Pancreas (tissue), 10 donors: ENCODE results near the gene CORO7. TPM values are rescaled to one million over a fixed set of nuclear protein-coding genes. Genes with fewer than 3 reads are reported as not detected.
"Not testable (repeated sequence)": the region's sequence is repeated elsewhere in the genome, so short reads cannot be mapped to it uniquely, and the experiment has no call there.

ENCODE experiments used
- ATAC-seq, 4 donors: fragments of 200-7000 bp; cut with Tn5 transposase; one replicate each; pipeline versions ENCODE4 v1.8.0 to v1.9.1; 2020; ENCODE audit warnings: mild to moderate bottlenecking in 4 of 4, moderate library complexity in 4 of 4
- DNase-seq, 6 donors: peaks; one replicate each; pipeline ENCODE4 v3.0.0-alpha.2; 2020
- FAIRE-seq: peaks from 2 replicates; lab custom pipeline; 2012; peaks lifted over from hg19 to GRCh38; lab: Jason Lieb, UNC
- H3K27ac ChIP-seq, 4 donors: fragments of 200-600 bp; sonication (generic); 1 replicate in 3 of 4; 2 replicates in 1 of 4; pipeline versions ENCODE4 v1.5.0 to v1.8.0; 2020
- H3K27me3 ChIP-seq, 4 donors: fragments of 200-600 bp; one replicate each; pipeline ENCODE4 v1.8.0; 2021
- H3K36me3 ChIP-seq, 3 donors: fragments of 200-600 bp; sonication (generic) in 1 of 3; one replicate each; pipeline versions ENCODE4 v1.5.0 to v1.8.0; 2020 to 2021
- H3K4me1 ChIP-seq, 3 donors: fragments of 200-600 bp; one replicate each; pipeline ENCODE4 v1.8.0; 2021
- H3K4me3 ChIP-seq, 4 donors: fragments of 200-600 bp; sonication (generic) in 2 of 4; one replicate each; pipeline versions ENCODE4 v1.5.0 to v1.8.0; 2020 to 2021
- H3K9me3 ChIP-seq, 4 donors: fragments of 200-600 bp; one replicate each; pipeline ENCODE4 v1.8.0; 2021
- WGBS, 2 donors: extraction: QIAGEN DNeasy Blood & Tissue Kit; methylation state at CpG; one replicate each; pipeline ENCODE4 v1.1.7; 2013; 5-methylcytosine and 5-hydroxymethylcytosine counted together
- intact Hi-C, 3 donors: fragments of 100-400 bp; cut with DNase I; formaldehyde crosslinking; loops; one replicate each; pipeline versions ENCODE4 v1.11.1 to v1.14.2; 2022
- polyA plus RNA-seq, 2 donors: library from polyadenylated mRNA; stranded (reverse); fragments of 200-250 nt; gene quantifications; one replicate each; pipeline ENCODE4 v1.2.3, GENCODE V29; 2013
- total RNA-seq, 6 donors: library from RNA; stranded (reverse); fragmentation: NEBNext Ultra II Directional in 4 of 6; extraction: Animal tissue kit (Norgen Biotek cat#: 25700) in 4 of 6; gene quantifications; one replicate each; pipeline versions ENCODE4 v1.2.1 to v1.2.4, GENCODE V29; 2021 to 2023
- TF ChIP-seq, protein P1 (sequence below), 4 donors: fragments of 200-600 bp; sonication (generic) in 3 of 4; IDR thresholded peaks; one replicate each; pipeline versions ENCODE4 v1.5.0 to v1.8.0; 2021; ENCODE audit warnings: antibody characterized with exemption in 4 of 4
- donor health status: healthy with polysubstance abuse.
- donor health status: DM: no; HTN: no; CAD: no; lungs with moderate emphysema.
- donor health status: DM: no; HTN: no; CAD: no.
- donor health status: control.
- donor health status: control.
- donor health status: Bipolar disorder and iron deficiency.
- donor health status: DM: yes; HTN: yes; CAD: no.
- donor health status: DM: no; HTN: no; CAD: no.
- donor health status: DM: no; HTN: no; CAD: no.
- donor health status: DM: yes; HTN: yes; CAD: no.

CORO7 gene
- total and polyA plus RNA-seq, 8 donors, result 8.4 to 29.6 (median 18.7) TPM

- H3K4me1 ChIP-seq, result peaks cover 9 to 34% (median 10%) of the 10 kb centered on the region in 3 donors
- TF ChIP-seq, protein P1, sequence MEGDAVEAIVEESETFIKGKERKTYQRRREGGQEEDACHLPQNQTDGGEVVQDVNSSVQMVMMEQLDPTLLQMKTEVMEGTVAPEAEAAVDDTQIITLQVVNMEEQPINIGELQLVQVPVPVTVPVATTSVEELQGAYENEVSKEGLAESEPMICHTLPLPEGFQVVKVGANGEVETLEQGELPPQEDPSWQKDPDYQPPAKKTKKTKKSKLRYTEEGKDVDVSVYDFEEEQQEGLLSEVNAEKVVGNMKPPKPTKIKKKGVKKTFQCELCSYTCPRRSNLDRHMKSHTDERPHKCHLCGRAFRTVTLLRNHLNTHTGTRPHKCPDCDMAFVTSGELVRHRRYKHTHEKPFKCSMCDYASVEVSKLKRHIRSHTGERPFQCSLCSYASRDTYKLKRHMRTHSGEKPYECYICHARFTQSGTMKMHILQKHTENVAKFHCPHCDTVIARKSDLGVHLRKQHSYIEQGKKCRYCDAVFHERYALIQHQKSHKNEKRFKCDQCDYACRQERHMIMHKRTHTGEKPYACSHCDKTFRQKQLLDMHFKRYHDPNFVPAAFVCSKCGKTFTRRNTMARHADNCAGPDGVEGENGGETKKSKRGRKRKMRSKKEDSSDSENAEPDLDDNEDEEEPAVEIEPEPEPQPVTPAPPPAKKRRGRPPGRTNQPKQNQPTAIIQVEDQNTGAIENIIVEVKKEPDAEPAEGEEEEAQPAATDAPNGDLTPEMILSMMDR (IDR thresholded peaks at IDR 0.05), result no peak
- DNase-seq (peak in 1 of 6 donors; percentile 50), FAIRE-seq (no peak), ATAC-seq (no peak)
- H3K4me3 ChIP-seq, result no peak overlapping the region
- H3K27ac ChIP-seq, result no peak overlapping the region
- no peaks in the 10 kb centered on the region for H3K27me3 ChIP-seq
- H3K9me3 ChIP-seq, result no peaks in the 10 kb centered on the region
- no peaks in the 10 kb centered on the region for H3K36me3 ChIP-seq
- 69 to 71% methylated on average over 17 of the region's 17 CpGs for WGBS, 2 donors
- intact Hi-C loops, result no loop called here
Measured at GRCh38 chr16:4347765-4348509, 68.5 kb downstream of the CORO7 start.

- intact Hi-C loops, result no loop called here
- DNase-seq (no peak), ATAC-seq (no peak), FAIRE-seq (no peak)
- Histone ChIP-seq H3K27me3 (no peaks in the 10 kb centered on the region), H3K27ac (no peak overlapping the region), H3K4me3 (no peak overlapping the region), H3K36me3 (no peaks in the 10 kb centered on the region), H3K9me3 (no peaks in the 10 kb centered on the region), H3K4me1 (peaks cover 9 to 34% (median 10%) of the 10 kb centered on the region in 3 donors)
- TF ChIP-seq, protein P1 (IDR thresholded peaks at IDR 0.05), result no peak
- WGBS, 2 donors, result 84 to 86% methylated on average over 8 of the region's 8 CpGs
Measured at GRCh38 chr16:4347010-4347409, 69.4 kb downstream of the CORO7 start.

DNA sequence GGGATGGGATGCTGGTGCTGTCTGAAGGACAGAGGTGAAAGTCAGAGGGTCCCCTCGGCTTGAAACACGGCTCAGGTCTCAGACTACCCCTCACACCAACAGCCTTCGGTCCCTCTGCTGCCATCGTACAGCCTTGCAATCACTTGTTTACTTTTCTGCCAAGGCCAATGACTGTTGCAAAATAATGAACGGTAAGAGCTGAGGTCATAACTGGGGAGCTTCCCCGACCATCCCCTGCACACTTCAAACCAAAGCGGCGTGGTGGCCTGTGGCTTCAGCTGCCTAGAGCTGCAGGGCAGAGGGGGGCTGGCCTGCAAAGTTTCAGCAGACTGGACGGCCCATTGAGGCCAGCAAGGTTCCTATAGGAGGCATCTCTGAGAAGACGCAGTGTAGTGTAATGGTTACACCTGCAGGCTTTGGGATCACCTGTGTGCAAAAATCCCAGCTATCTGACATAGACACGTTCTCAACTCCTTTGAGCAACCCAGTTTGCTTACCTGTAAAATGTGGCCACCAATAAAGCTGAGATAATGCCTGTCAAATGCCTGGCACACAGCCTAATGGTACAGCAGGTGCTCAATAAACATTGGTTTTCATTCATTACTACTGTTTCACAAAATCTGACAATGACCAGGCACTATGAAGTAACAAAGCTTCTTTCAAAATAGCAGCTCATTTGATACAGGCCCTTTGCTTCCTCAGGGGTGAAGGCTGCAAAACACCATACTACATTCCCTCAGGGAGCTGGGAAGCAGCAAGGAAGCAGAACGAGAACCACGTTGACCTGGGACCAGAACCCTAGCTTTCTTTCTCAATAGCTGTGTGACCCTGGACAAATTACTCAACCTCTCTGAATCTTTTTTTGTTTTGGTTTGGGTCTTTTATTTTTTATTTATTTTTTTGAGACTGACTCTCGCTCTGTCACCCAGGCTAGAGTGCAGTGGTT, 70.3 kb downstream of the CORO7 start:
- intact Hi-C loops, result no loop called here
- FAIRE-seq (no peak), DNase-seq (peak in 1 of 6 donors; percentile 53), ATAC-seq (peak; percentile 72 to 81 (median 76))
- Histone ChIP-seq H3K4me3 (no peak overlapping the region), H3K27me3 (no peaks in the 10 kb centered on the region), H3K36me3 (no peaks in the 10 kb centered on the region), H3K27ac (peak overlapping the region in 2 of 4 donors; percentile 25 to 62), H3K9me3 (no peaks in the 10 kb centered on the region), H3K4me1 (peaks cover 9 to 34% (median 10%) of the 10 kb centered on the region in 3 donors)
- 38 to 40% methylated on average over 14 of the region's 14 CpGs for WGBS, 2 donors
- TF ChIP-seq, protein P1 (IDR thresholded peaks at IDR 0.05), result no peak

DNA sequence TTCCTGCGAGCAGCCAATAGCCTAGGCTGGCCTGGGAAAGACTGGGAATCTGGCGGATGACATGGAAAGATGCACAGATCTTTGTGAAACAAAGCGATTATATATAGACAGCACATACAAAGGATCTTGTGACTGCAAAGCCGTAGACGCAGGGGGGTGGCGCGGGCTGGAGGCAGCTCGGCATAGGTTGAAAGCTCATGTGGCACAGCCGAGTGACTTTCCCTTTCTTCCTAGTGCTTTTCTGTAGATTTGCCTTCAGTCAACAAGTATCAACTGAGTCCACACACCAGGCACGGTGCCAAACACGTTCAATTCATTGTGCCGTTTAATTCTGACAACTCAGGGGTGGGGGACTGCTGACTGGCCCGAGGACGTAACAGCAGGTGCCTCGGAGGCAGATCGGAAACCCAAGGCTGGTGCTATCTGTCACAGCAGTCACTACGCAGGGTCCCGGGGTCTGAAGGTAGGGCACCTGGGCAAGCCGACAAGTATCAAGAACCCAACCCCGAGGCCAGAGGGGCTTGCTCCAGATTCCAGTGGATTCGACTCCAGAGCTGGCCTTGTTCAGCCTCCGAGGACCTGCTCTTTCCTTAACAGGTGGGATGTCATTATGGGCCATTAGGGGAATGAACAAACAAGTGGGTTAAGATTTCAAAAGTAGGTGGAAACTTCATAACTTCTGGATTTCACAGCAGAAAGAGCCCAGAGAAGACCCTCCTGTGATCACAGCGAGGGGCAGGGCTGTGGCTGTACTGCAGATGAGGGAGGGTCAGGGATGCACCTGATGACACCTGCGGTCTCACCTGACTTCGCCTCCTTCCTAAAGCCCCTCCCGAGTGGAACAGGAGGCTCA, 71.2 kb downstream of the CORO7 start:
- Histone ChIP-seq H3K27ac (peak overlapping the region in 2 of 4 donors; percentile 25 to 62), H3K4me1 (peaks cover 9 to 31% (median 10%) of the 10 kb centered on the region in 3 donors), H3K9me3 (no peaks in the 10 kb centered on the region), H3K4me3 (no peak overlapping the region), H3K36me3 (no peaks in the 10 kb centered on the region), H3K27me3 (no peaks in the 10 kb centered on the region)
- TF ChIP-seq, protein P1 (IDR thresholded peaks at IDR 0.05), result no peak
- FAIRE-seq (no peak), ATAC-seq (peak; percentile 16 to 57 (median 36)), DNase-seq (peak in 3 of 6 donors; percentile 50 to 64 (median 53))
- WGBS, 2 donors, result 36 to 38% methylated on average over 26 of the region's 26 CpGs
- intact Hi-C loops, result no loop called here

- H3K27me3 ChIP-seq, DNase-seq, H3K4me3 ChIP-seq, H3K36me3 ChIP-seq, FAIRE-seq, H3K9me3 ChIP-seq, intact Hi-C loops: not testable (repeated sequence)
- Histone ChIP-seq H3K4me1 (peaks cover 9 to 27% (median 10%) of the 10 kb centered on the region in 3 donors), H3K27ac (peak overlapping the region in 2 of 4 donors; percentile 25 to 62)
- ATAC-seq, result peak in 2 of 4 donors; percentile 17 to 18
- WGBS, 2 donors, result 41 to 45% methylated on average over 9 to 10 of the region's 10 CpGs
Measured at GRCh38 chr16:4344300-4344982, 72.0 kb downstream of the CORO7 start.
